ENCODE measurements around the gene EFTUD2. TPM values are rescaled to one million over a fixed set of nuclear protein-coding genes. Genes with fewer than 3 reads are reported as not detected.

The EFTUD2 gene
- total and polyA plus RNA-seq, 9 of the 15 experiments (the other 6 are each of a cell fraction or from before 2014, with no cell fraction given): 65.8 to 362 (median 218) TPM

DNA sequence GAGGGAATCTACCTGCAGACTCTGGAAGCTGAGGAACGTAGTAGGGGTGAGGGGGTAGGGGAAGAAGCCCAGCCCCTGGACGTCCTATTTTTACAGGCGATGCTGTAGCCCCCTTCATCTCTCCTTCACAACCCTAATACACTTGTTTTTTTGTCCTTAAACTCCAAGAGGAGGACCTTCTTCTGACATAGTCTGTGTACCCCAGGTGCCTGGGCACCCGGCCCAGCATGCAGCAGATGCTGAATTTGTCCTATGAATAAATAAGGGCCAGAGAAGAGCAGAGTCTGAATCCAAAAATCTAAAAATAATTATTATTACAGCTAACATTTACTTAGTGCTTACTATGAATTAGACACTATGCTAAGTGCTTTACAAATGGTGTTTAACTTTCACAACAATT lies 43.2 kb upstream of the EFTUD2 start (continued):
- TF ChIP-seq, protein P1, sequence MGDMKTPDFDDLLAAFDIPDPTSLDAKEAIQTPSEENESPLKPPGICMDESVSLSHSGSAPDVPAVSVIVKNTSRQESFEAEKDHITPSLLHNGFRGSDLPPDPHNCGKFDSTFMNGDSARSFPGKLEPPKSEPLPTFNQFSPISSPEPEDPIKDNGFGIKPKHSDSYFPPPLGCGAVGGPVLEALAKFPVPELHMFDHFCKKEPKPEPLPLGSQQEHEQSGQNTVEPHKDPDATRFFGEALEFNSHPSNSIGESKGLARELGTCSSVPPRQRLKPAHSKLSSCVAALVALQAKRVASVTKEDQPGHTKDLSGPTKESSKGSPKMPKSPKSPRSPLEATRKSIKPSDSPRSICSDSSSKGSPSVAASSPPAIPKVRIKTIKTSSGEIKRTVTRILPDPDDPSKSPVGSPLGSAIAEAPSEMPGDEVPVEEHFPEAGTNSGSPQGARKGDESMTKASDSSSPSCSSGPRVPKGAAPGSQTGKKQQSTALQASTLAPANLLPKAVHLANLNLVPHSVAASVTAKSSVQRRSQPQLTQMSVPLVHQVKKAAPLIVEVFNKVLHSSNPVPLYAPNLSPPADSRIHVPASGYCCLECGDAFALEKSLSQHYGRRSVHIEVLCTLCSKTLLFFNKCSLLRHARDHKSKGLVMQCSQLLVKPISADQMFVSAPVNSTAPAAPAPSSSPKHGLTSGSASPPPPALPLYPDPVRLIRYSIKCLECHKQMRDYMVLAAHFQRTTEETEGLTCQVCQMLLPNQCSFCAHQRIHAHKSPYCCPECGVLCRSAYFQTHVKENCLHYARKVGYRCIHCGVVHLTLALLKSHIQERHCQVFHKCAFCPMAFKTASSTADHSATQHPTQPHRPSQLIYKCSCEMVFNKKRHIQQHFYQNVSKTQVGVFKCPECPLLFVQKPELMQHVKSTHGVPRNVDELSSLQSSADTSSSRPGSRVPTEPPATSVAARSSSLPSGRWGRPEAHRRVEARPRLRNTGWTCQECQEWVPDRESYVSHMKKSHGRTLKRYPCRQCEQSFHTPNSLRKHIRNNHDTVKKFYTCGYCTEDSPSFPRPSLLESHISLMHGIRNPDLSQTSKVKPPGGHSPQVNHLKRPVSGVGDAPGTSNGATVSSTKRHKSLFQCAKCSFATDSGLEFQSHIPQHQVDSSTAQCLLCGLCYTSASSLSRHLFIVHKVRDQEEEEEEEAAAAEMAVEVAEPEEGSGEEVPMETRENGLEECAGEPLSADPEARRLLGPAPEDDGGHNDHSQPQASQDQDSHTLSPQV (IDR thresholded peaks at IDR 0.05): no peak
- TF ChIP-seq HIVEP1 (CRISPR knock-in tag; IDR thresholded peaks at IDR 0.05) (no peak), BRCA1 (IDR thresholded peaks at IDR 0.05) (no peak), BRCA1 (CRISPR knock-in tag; IDR thresholded peaks at IDR 0.05) (no peak), ZNF75A (CRISPR knock-in tag; IDR thresholded peaks at IDR 0.05) (no peak), ZFP91 (CRISPR knock-in tag; IDR thresholded peaks at IDR 0.05) (no peak), GABPB1 (CRISPR knock-in tag; IDR thresholded peaks at IDR 0.05) (no peak)
- TF ChIP-seq, protein P2, sequence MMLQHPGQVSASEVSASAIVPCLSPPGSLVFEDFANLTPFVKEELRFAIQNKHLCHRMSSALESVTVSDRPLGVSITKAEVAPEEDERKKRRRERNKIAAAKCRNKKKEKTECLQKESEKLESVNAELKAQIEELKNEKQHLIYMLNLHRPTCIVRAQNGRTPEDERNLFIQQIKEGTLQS (IDR thresholded peaks at IDR 0.05): no peak
- TF ChIP-seq, protein P2 (CRISPR knock-in tag; conservative IDR thresholded peaks at IDR 0.05): no peak

Measured in K562 (cell line).